HUES48 (cell line): ENCODE measurements around the gene CCL19.

Experiments
- H3K27ac ChIP-seq: one replicate; pipeline ENCODE4 v1.7.0; 2013; ENCODE audit warnings: low read depth, low read length, inconsistent platforms
- H3K27me3 ChIP-seq: 2 replicates; pipeline ENCODE4 v1.6.1; 2013; ENCODE audit warnings: mild to moderate bottlenecking, low read length; ENCODE audit not compliant: control insufficient read depth, insufficient read depth
- H3K36me3 ChIP-seq: 2 replicates; pipeline ENCODE4 v1.6.1; 2013; ENCODE audit warnings: low read length; ENCODE audit not compliant: control insufficient read depth, insufficient read depth
- H3K4me1 ChIP-seq: 2 replicates; pipeline ENCODE4 v1.6.1; 2013; ENCODE audit warnings: mild to moderate bottlenecking, low read length; ENCODE audit not compliant: control insufficient read depth, insufficient read depth
- H3K4me3 ChIP-seq: 2 replicates; pipeline ENCODE4 v1.5.1; 2013; ENCODE audit warnings: mild to moderate bottlenecking, low read depth, low read length
- H3K9ac ChIP-seq: 2 replicates; pipeline ENCODE4 v1.6.1; 2013; ENCODE audit warnings: mild to moderate bottlenecking, low read depth, low read length, moderate library complexity
- H3K9me3 ChIP-seq: 2 replicates; pipeline ENCODE4 v1.6.1; 2013; ENCODE audit warnings: low read length; ENCODE audit not compliant: control insufficient read depth, insufficient read depth

Gene CCL19

DNA sequence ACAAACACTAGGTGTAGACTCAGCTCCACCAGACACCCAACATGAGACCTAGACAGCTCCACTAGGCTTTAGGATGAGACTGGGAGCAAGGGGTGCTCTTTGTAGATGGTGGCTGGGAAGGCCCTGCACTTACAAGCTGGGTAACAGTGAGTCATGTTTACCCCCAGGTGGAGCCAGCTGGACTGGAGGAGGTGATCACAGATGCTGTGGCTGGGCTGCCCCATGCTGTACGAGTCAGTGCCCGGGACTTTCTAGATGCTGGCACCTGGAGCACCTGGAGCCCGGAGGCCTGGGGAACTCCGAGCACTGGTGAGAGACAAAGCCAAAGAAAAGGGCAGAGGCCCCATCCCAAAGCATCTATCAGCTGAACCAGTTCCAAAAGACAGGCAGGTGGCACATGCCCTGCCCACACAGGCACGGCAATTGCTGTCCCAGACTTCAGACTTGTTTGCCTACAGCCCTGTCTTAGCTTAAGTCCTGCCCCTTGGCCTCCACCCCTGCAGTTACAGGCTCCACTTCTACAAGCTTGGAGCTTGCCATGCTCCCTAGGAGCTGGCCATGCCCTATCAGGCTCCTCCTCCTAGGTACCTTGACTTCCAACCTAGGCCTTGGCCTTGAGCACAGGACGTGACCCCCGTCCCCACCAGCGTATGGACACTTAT, 31.4 kb downstream of the CCL19 start:
- Histone ChIP-seq H3K36me3 (no peaks in the 10 kb centered on the region), H3K27ac (no peak overlapping the region), H3K9me3 (no peaks in the 10 kb centered on the region), H3K27me3 (no peaks in the 10 kb centered on the region; the same call in 1 of the 2 replicates), H3K9ac (no peak overlapping the region), H3K4me1 (peaks cover 6% of the 10 kb centered on the region; the same call in 1 of the 2 replicates), H3K4me3 (no peak overlapping the region)

- no peak overlapping the region for H3K9ac ChIP-seq
- H3K9me3 ChIP-seq = no peaks in the 10 kb centered on the region
- H3K36me3 ChIP-seq = no peaks in the 10 kb centered on the region
- peaks cover 4% of the 10 kb centered on the region; the same call in 1 of the 2 replicates for H3K4me1 ChIP-seq
- H3K4me3 ChIP-seq = no peak overlapping the region
- H3K27me3 ChIP-seq = no peaks in the 10 kb centered on the region
- no peak overlapping the region for H3K27ac ChIP-seq
These were observed 32.6 kb downstream of the CCL19 start for GRCh38 chr9:34658461-34658860.

GRCh38 chr9:34656992-34657391, 34.1 kb downstream of the CCL19 start:
- Histone ChIP-seq H3K9ac (no peak overlapping the region), H3K4me3 (no peak overlapping the region), H3K27ac (no peak overlapping the region), H3K36me3 (no peaks in the 10 kb centered on the region), H3K4me1 (peaks cover 18% of the 10 kb centered on the region), H3K9me3 (no peaks in the 10 kb centered on the region), H3K27me3 (no peaks in the 10 kb centered on the region)

GRCh38 chr9:34655394-34655793, 35.7 kb downstream of the CCL19 start:
- no peak overlapping the region for H3K4me3 ChIP-seq
- H3K36me3 ChIP-seq = no peaks in the 10 kb centered on the region; the same call in 1 of the 2 replicates
- no peak overlapping the region for H3K9ac ChIP-seq
- peaks cover 18% of the 10 kb centered on the region for H3K4me1 ChIP-seq
- no peak overlapping the region for H3K27ac ChIP-seq
- no peaks in the 10 kb centered on the region for H3K9me3 ChIP-seq
- no peaks in the 10 kb centered on the region for H3K27me3 ChIP-seq

DNA sequence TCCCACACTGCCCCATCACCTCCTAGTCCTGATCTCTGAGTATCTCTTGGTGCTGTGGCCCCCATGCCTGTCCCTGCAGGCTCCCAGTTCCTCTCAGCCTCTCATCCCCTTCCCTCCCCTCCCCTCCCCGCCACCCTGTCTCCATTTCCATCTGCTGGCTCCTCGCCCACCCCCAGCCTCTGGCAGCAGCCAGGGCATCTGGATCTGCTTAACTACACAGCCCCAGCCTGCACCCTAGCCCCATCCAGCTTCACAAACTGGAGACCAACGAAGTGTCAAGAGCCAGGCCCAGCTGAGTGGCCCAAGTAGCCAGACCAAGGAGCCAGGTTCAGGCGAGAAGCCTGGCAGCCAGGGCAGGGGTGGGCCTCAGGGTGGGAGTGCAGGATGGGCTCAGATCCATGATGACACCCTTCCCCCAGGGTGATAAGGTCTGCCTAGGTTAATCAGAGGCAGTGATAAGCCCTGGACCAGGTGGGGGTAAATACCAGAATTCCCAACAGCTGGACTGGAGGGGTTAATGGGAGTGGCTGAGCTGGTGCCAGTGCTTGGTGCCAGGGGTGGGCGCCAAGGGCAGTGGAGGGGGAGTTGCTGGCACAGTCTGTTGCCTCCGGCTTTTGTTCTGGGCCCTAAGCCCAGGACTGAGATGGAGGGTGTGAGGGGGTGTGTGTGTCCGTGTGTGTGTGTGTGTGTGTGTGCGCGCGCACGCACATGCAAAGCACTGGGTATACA, 36.6 kb downstream of the CCL19 start:
- no peak overlapping the region for H3K4me3 ChIP-seq
- no peak overlapping the region for H3K9ac ChIP-seq

DNA sequence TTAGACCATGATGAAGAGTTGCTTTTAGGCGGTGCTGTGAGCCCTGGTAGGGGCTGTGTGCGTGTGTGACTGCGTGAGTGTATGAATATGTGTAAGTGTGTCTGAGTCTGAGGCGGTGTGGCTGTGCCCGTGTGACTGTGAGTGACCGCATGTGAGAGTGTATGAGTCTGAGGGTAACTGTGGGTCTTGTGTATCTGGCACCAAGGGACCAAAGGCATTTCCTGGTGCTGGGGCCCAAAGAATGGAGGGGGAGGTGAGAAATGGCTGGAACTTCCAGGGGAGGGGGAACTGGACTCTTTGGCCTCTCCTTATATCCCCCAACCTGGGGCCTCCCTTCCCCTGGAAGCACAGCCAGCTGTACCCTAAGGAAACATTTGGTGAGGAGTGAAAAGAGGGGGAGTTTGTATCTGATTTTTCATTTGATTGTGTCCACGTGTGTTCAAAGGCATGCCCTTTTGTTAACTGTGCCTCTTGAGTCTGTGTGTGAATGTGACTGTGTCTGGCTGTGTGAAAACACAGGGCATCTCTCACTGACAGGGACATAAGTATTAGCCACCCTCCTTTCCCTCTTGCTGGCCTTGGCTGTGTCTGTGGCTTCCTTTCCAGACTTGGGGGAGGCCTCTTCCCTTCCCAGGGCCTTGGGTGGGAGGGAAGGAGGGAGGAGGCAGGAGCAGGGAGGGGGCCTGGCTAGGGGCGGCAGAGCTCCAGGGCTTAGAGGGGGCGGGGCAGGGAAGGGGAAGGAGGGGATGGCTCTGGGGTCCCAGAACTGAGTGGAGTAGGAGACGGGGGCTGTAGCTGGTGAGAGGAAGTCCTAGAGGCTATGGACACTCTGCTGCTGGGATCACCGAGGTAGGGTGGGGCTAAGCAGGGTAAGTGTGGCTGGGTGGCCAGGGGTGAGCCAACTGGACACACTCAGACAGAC, 37.7 kb downstream of the CCL19 start:
- H3K4me3 ChIP-seq = no peak overlapping the region
- no peaks in the 10 kb centered on the region for H3K27me3 ChIP-seq
- H3K9me3 ChIP-seq = no peaks in the 10 kb centered on the region
- no peak overlapping the region for H3K9ac ChIP-seq
- peaks cover 17% of the 10 kb centered on the region for H3K36me3 ChIP-seq
- no peak overlapping the region for H3K27ac ChIP-seq
- H3K4me1 ChIP-seq = peaks cover 18% of the 10 kb centered on the region

More for the DNA sequence above, 36.6 kb downstream of the CCL19 start:
- peaks cover 18% of the 10 kb centered on the region for H3K4me1 ChIP-seq
- H3K27me3 ChIP-seq = no peaks in the 10 kb centered on the region
- no peak overlapping the region for H3K27ac ChIP-seq
- peaks cover 6% of the 10 kb centered on the region for H3K36me3 ChIP-seq
- no peaks in the 10 kb centered on the region for H3K9me3 ChIP-seq

DNA sequence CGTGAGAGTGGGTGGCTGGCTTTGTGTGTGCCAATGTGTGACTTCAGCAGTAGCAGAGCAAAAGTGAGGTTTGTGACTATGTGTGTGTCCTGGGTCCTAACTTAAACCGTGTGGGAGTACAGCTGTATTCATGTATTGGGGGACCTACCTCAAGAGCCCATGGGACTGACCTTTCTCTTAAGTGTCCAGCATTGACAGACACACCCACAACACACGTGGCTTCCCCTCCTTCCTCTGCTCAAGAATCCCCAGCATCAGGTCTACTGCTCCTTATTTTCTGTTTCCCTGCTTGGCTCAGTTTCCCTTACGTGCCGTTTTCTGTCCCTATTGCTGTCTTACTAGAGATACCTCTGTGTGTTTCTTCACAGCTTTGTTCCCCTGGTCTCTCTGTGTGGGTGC, 38.5 kb downstream of the CCL19 start:
- Histone ChIP-seq H3K9ac (no peak overlapping the region), H3K4me3 (peak overlapping the region; percentile 62; the same call in 1 of the 2 replicates), H3K36me3 (peaks cover 23% of the 10 kb centered on the region)

GRCh38 chr9:34651876-34652601, 39.0 kb downstream of the CCL19 start, which contains the start of gene IL11RA:
TSS of gene IL11RA (plus strand) at chr9:34652185. CDS start at chr9:34655218, 3,033 bp downstream.
- Histone ChIP-seq H3K9me3 (no peaks in the 10 kb centered on the region), H3K36me3 (peaks cover 23% of the 10 kb centered on the region), H3K4me1 (peaks cover 25% of the 10 kb centered on the region), H3K4me3 (peak within 1 kb of the TSS; percentile 62), H3K27ac (no peak within 1 kb of the TSS), H3K9ac (no peak within 1 kb of the TSS), H3K27me3 (no peaks in the 10 kb centered on the region)

More for the DNA sequence above, 38.5 kb downstream of the CCL19 start:
- Histone ChIP-seq H3K9me3 (no peaks in the 10 kb centered on the region), H3K27me3 (no peaks in the 10 kb centered on the region), H3K4me1 (peaks cover 20% of the 10 kb centered on the region), H3K27ac (no peak overlapping the region)

GRCh38 chr9:34651321-34651720, 39.8 kb downstream of the CCL19 start:
- Histone ChIP-seq H3K9ac (no peak overlapping the region), H3K36me3 (peaks cover 23% of the 10 kb centered on the region), H3K4me3 (peak overlapping the region; percentile 62), H3K4me1 (peaks cover 26% of the 10 kb centered on the region), H3K27ac (no peak overlapping the region), H3K27me3 (no peaks in the 10 kb centered on the region), H3K9me3 (no peaks in the 10 kb centered on the region)

- Histone ChIP-seq H3K4me3 (no peak overlapping the region), H3K9me3 (no peaks in the 10 kb centered on the region), H3K27me3 (no peaks in the 10 kb centered on the region), H3K27ac (no peak overlapping the region), H3K9ac (no peak overlapping the region), H3K4me1 (peaks cover 31% of the 10 kb centered on the region), H3K36me3 (peaks cover 23% of the 10 kb centered on the region)
These were observed 40.3 kb downstream of the CCL19 start for GRCh38 chr9:34650816-34651215.
